HG03108 (cell line): ENCODE results near the gene ADGRL1.
"Not testable (repeated sequence)": the region's sequence is repeated elsewhere in the genome, so short reads cannot be mapped to it uniquely, and the experiment has no call there.

Source experiments
- ATAC-seq: cut with Tn5 transposase; IDR thresholded peaks from one replicate; pipeline ENCODE4 v1.9.1; 2021; ENCODE audit warnings: moderate library complexity; ENCODE audit not compliant: unreplicated experiment

The ADGRL1 gene

DNA sequence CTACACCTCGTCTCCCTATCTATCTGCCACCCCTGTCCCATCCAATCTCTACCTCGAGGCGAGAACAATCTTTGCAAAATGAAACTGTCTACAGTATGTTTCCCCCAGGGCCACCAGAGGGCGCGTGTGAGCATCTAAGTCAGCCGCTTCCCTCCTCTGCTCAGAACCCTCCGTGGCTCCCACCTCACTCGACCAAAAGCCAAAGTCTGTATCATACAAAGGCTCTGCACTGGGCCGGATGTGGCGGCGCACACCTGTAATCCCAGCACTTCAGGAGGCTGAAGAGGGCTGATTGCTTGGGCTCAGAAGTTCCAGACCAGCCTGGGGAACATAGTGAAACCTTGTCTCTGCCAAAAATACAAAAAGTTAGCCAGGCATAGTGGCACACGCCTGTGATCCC, 9.9 kb downstream of the ADGRL1 start:
- ATAC-seq, result not testable (repeated sequence)

DNA sequence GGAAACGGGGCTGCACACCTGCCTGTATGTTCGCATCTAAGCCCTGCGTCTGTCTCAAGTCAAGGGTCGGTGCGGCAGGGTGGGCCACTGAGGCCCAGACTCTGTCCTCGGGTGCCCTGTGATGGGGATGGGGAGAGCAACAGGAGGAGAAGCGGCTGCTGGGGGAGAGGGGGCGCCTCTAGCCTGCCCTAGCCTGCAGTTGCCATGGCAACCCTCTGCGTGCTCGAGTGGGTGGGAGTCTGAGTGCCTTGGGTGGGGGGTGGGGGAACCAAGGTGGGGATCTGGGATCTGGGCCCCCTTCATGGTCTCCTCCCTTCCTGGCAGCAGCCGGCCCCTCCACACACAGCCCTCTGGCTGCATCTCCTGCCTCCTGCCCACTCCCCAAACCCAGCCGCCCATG, 10.8 kb downstream of the ADGRL1 start:
- not testable (repeated sequence) for ATAC-seq

DNA sequence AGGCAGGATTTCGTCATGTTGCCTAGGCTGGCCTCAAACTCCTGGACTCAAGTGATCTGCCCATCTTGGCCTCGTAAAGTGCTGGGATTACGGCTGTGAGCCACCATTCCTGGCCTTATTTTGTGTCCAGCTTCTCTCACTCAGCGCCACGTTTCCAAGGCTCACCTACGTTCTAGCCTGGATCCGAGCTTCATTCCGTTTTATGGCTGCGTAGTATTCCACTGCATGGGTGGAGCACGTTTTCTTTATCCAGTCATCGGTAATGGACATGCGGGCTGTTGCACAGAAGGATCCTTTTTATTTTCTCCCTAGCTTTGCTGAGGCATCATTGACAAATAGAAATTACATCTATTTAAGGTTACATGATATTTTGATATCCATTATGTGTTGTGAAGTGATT, 16.6 kb downstream of the ADGRL1 start:
- ATAC-seq, result no peak

DNA sequence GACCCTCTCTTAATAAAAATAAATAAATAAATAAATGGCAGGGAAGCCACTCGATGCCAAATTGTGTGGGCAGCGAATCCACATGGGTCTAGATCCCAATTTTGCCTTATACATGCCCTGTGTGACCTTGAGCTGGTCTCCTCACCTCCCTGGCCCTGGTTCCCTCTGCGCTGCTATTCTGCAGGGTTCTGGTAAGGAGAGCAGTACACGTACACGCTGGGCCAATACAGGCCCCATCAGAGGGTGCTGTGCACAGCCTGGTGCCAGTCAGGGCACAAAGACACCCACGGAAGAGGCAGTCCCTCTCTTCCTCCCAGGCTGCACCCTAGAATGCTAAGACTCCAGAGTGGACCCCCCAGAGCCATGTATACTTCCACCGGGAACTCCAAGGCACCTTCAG, 17.9 kb downstream of the ADGRL1 start:
- ATAC-seq, result not testable (repeated sequence)

DNA sequence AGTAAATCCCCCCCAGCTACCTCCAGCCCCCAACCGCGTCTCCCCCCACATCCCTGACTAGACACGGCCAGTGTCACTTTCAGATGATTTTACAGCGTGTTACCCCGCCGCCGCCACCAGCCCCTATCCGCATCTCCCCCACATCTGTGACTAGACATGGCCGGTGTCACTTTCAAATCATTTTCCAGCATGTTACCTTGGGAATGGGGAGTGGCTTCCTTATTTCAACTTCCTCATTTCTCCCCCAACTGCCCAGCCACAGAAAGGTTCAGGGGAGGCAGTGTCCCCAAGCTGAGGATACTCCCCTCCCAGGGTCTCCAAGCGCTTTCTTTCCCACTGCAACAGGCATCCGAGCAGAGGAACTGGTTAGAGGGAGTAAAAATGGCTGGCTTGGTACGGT, 18.4 kb downstream of the ADGRL1 start:
- no peak for ATAC-seq

DNA sequence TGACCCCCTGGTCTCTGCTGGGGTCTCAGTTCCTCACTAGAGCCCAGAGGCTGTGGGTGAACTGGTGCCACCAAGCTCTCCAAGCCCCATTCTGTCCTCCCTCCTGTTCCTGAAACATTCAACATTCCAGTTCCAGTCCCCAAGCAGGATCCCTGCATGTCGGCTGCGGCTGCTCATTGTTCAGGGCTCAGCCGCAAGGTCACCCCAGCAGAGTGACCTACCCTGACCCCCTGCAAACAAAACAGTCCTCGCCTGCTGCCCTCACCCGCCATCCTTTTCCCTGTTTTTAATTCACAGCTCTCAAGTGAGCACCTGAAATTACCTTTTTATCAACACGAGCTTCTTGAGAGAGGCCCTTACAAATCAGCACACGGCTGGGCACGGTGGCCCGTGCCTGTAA, 19.3 kb downstream of the ADGRL1 start:
- ATAC-seq, result not testable (repeated sequence)

DNA sequence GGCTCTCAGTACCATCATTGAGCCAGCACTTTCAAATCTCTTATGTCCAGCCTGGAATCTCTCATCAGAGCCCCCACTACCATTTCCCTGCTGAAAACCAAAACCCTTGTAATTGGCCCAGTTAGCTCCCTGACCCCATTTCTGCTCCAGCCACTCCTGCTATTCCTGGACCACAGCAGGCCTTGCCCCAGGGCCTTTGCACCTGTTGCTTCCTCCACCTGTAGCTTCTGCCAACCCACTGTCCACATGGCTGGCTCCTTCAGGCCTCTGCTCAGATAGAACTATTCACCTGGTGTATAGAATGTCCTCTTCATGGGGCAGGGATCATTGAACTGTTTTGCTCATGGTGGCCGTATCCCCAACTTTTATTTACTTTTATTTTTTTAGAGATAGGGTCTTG, 20.3 kb downstream of the ADGRL1 start:
- not testable (repeated sequence) for ATAC-seq

DNA sequence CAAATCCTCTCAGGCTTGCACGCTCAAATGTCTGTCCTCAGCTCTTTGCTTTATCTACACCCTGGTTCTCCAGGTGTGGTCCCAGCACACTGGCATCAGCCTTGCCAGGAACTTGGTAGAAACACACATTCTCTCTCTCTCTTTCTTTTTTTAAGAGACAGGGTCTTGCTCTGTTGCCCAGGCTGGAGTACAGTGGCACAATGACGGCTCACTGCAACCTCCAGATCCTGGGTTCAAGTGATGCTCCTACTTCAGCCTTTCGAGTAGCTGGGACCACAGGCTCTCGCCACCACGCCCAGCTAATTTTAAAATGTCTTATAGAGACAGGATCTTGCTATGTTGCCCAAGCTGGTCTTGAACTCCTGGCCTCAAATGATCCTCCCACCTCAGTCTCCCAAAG, 20.8 kb downstream of the ADGRL1 start:
- ATAC-seq, result no peak

DNA sequence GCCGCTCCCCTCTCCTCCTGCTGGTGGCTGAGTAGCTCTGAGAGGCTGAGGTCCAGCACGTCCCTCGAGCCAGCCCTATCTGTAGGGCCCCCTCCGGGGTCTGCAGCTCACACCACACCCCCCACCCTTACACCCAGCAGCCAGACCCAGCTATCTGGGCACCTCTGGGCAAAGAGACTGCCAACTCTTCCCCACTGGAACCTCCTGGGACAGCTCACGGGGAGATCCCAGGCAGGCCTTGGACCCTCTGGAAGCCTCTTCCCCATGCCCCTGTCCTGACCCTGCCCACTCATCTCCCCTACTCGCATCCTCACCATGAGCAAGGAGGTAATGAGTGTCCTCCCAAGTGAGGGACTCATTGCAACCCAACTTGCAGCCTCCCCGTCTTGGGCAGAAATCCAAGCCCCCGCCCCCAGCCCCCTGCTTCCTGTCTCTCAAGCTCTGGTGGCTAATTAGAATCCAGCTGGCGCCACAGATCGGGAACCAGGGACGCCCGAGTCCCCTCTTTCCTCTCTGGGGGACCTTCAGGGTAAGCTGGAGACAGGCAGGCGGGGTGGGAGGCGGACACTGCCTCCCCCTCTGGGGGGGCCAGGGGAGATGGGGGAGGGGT, 22.1 kb downstream of the ADGRL1 start:
- no peak for ATAC-seq

DNA sequence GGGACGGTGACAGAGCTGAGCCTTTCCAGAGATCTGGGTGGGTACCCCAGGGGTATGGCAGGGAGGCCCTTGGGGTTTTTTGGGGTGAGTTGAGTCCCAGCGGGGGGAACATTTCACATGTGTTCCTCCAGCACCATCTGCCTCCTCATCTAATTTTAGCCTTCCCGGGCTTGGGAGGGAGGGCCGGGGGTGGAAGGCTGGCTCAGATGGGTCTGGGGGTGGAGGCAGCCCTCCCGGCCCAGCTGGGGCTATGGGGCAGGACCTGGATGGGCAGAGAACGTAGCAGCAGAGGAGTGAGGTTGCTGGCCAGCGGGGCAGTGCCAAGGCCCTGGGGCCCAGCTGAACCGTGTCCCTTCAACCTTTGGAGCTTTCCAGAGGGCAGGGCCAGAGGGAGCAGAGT, 23.5 kb downstream of the ADGRL1 start:
- ATAC-seq, result no peak

DNA sequence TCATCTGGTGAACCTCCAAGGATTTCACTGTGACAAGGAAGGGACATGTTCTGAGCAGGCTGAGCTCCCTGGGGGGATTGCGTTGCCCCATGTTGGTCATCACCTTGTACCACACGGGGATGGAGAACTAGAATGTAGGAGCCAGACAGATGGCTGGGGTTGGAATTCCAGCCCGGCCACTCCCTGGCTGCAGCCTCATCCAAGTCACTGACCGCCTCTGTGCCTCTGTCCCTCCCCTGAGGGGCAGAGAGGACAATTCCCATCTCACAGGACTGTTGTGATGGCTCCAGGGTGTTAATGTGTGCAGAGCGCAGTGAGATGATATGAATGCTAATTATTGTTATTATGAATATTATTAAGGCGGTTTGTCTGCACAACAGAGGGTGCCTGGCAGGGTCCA, 24.1 kb downstream of the ADGRL1 start:
- no peak for ATAC-seq

DNA sequence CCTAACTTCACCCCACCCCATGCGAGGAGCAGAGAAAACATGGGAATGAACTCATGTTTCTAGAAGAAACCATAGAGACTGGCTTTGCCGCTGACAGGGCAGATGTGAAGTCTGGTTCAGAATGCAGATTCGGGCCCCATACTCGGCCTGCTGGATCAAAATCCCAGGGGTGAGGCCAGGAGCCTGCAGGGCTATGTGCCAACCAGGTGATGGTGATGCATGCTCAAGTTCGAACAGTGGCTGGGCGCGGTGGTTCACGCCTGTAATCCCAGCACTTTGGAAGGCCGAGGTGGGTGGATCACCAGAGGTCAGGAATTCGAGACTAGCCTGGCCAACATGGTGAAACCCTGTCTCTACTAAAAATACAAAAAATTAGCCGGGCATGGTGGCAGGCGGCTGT, 24.8 kb downstream of the ADGRL1 start:
- not testable (repeated sequence) for ATAC-seq

DNA sequence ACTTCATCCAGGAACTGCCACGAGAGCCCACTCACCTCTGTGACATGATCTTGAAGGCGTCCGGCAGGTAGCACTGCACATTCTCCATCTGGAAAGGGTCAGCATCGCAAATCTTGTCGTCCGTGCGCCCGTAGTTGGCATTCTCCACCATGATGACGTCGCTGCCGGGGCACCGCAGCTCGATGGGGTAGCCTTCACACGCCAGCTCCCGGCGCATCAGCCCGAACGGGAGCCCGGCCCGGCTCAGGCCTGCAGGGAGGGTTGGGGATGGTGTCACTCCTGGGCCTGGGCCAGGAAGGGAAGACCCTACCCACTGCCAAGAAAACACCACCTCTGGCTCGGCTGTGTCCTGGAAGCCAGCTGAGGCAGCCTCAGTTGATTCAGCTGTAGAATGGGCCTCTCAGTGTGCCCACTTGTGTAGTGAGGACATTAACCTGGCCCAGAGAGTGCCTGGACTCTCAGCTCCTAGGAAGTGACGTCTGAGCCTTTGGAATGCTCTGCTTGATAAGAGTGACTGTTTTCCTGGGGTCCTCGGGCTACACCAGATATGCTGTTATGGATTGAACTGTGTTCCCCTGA, 28.4 kb downstream of the ADGRL1 start:
- ATAC-seq, result no peak

DNA sequence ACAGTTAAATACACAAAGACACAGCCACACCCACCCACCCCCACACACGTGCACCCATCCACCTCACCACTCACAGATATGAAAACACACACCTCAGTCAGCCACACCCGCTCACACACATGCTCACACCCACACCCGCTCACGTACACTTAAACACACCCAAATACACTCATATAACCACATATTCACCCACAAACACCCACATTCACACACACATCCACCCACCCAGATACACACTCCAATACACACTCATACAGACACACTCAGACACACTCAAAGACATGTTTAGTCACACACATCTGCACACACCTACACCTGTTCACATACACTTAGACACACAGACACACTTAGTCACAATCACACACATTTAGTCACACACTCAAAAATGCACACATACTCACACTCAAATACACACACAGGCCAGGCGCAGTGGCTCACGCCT, 30.6 kb downstream of the ADGRL1 start:
- no peak for ATAC-seq

DNA sequence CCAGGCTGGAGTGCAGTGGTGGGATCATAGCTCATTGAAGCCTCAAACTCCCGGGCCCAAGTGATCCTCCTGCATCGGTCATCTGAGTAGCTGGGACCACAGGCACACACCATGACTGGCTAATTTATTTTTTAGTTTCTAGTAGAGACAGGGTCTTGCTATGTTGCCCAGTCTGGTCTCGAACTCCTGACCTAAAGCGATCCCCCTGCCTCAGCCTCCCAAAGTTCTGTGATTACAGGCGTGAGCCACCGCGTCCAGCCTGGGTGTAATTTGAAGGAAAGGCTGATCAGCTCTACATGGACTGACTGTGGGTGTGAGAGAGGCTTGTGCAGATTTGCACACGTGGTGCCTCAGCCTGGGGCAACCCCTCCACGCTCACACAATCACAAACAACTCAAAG, 31.1 kb downstream of the ADGRL1 start:
- ATAC-seq, result no peak

DNA sequence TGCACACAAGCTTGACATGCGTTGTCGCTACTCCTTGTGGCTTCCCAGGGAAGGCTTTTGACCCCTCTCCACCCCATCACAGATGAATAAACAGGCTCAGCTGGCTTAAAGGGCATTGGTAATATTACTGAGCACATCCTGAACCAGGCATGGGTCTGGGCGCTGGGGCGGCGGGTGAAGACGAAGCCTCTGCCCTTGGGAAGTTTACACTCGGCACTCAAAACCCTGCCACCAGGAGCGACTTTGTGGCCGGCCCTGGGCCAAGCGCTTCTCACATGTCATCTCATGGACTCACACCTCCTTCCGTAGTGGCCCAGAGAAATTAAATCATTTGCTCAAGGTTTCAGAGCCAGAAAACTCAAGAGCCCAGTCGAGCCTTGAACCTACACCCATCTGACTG, 37.0 kb downstream of the ADGRL1 start:
- ATAC-seq, result no peak

DNA sequence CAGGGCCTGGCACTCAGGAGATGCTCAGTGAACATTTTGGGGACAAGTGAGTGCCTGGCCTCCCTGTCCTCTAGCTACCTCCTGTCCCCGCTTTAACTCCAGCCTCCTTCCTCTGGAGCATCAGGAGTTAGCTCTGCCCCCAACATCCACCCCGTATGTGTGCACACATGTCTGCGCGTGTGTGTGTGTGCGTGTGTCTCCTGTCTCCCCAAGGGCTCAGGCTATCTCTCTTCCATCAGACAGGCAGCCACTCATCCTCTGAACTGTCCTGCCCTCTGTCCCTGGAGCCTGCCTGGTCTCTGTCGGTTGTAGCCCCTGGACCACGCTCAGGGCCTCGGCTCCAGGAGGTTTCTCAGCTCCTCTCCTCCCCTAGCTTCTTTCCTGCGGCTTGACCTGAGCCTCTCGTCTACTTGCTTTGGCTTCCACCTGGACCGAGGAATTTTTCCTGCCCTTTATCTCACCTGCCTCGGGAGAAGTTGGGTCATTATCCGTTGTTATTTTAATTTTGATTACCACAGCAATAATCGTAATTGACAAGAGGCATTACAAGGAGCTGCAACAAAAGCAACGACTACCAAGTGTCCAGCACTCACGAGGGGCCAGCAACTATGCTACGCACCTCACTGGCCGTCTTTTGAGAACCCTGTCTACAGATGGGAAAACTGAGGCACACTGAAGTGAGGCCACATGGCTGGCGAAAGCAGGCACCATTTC, 37.6 kb downstream of the ADGRL1 start:
- ATAC-seq, result no peak

DNA sequence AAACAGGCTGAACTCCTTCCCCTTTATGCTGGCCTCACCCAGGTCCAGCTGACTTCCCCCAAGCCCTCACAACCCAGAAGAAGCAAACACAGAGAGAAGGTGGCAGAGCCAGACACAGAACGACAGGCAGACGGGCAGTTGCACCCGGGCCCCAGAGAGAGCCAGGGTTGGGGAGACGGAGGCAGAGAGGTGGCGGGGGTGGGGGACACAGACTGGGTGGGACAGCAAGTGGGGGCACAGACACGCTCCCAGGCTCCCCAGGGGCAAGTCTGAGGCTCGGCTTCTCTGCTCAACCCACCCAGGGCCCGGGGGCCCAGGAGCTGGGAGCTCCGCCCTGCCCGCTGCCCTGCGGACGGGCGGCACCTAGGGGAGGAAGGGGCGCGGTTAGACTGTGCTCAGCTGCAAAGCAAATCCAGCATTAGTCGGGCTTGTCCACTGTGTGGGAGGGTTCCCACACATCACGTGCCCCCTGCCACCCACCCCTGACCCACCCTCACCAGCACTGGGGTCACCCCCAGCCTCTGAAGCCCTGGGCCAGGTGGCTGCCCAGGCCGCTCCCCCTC, 38.3 kb downstream of the ADGRL1 start:
- ATAC-seq, result no peak

DNA sequence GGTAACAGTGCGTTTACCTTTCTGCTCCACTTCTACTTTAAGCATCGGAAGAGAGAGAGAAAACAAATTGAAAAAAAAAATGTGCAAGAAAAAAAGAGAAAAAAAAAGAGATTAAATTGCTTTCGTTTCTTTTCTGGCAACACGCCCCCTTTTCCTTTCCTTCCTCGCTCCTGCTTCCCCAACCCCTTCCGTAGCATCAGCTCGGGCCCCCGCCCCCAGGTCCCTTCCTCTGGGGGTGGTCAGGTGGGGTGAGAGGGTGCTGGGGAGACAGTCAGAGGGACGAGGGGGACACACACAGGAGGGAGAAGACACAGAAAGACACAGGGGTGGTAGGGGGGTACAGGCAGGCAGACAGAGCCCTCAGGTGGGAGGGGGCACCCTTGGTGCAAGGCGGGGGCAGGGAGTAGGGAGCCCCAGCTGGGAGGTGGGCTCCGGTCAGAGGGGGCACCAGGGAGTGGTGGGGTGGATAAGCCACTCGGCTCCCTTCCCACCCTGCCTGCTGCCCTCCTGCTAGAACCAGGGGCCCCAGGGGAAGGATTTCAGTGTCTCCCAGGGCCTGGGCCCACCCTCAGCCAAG, 38.9 kb downstream of the ADGRL1 start:
- no peak for ATAC-seq

DNA sequence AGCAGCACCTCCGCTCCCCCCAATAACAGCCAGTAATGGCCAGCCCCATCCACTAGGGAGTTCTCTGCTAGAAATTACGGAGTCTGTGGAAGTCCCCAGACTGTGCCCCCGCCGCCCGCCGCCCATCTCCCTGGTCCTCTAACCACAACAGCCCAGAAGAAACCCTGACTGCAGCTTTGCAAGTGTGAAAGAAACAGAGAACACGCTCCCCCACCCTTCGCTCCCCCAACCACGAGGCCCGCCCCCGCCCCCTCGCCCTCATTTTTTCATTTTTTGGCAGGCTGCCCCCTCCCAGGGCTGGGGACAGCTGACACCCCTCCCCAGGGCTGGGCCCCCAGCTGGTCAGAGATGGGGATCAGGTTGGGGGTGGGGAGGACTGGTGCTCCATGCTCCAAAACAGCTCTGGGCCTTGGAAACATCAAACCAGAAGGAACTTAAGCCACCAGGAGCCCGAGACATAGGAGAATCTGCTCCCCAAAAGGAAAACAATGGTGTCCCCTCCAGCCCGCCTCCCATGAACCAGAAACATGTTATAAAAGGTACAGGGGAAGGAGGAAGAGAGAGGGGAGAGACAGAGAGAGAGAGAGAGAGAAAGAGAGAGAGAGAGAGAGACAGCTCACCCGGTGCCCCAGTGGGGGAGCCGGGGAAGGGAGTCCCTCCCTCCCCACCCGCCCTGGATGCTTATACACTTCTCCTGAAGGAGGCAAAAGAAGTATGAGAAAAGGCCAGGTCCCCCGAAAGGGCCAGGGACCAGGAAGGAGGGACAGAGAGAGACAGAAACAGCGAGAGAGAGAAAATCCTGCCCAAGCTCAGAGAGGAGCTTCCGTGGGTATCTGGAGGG, 39.8 kb downstream of the ADGRL1 start:
- ATAC-seq, result no peak
